HepG2 (cell line): Measurements from ENCODE around the gene CHST6. TPM values are rescaled to one million over a fixed set of nuclear protein-coding genes. Genes with fewer than 3 reads are reported as not detected.

ENCODE experiments used
- ATF1 ChIP-seq: IDR thresholded peaks from 2 replicates; pipeline ENCODE4 v1.6.1; 2016; ENCODE audit warnings: mild to moderate bottlenecking, control low read depth
- CCDC6 ChIP-seq: sonication (generic); formaldehyde crosslinking; IDR thresholded peaks from 2 replicates; pipeline ENCODE4 v1.8.1; 2022; ENCODE audit warnings: mild to moderate bottlenecking, missing genetic modification reagents, moderate library complexity
- CREB1 ChIP-seq, 2 experiments: fragments of 450-650 bp in 1 of 2; IDR thresholded peaks; 2 replicates each; pipeline ENCODE4 v1.6.1; 2016 to 2017; ENCODE audit warnings: control low read depth in 1 of 2, mild to moderate bottlenecking in 1 of 2, missing compliant biosample characterization in 1 of 2, missing genetic modification characterization in 1 of 2
- CSRNP2 ChIP-seq: sonication (generic); formaldehyde crosslinking; conservative IDR thresholded peaks from 2 replicates; pipeline ENCODE4 v1.8.0; 2022; ENCODE audit warnings: low read depth, missing genetic modification reagents
- GATAD1 ChIP-seq: IDR thresholded peaks from 2 replicates; pipeline ENCODE4 v1.6.1; 2016; ENCODE audit warnings: missing genetic modification reagents, missing compliant biosample characterization
- HBP1 ChIP-seq: IDR thresholded peaks from 2 replicates; pipeline ENCODE4 v1.6.1; 2016; ENCODE audit warnings: low read depth, control low read depth
- KAT8 ChIP-seq: IDR thresholded peaks from 2 replicates; pipeline ENCODE4 v1.6.1; 2016; ENCODE audit warnings: missing genetic modification reagents, missing compliant biosample characterization
- MED1 ChIP-seq: sonication (generic); formaldehyde crosslinking; IDR thresholded peaks from 2 replicates; pipeline ENCODE4 v1.4.0; 2020; ENCODE audit warnings: missing genetic modification reagents
- MEF2D ChIP-seq: sonication (generic); formaldehyde crosslinking; IDR thresholded peaks from 2 replicates; pipeline ENCODE4 v1.5.1; 2020; ENCODE audit warnings: mild to moderate bottlenecking, missing genetic modification reagents
- MTF1 ChIP-seq: sonication (generic); formaldehyde crosslinking; IDR thresholded peaks from 2 replicates; pipeline ENCODE4 v1.5.0; 2020; ENCODE audit warnings: missing genetic modification reagents
- SIN3B ChIP-seq: fragments of 150-350 bp; IDR thresholded peaks from 2 replicates; pipeline ENCODE4 v1.6.1; 2014; ENCODE audit warnings: low read length
- SOX5 ChIP-seq: IDR thresholded peaks from 2 replicates; pipeline ENCODE4 v1.6.1; 2016; ENCODE audit warnings: borderline replicate concordance
- SPEN ChIP-seq: sonication (generic); formaldehyde crosslinking; IDR thresholded peaks from 2 replicates; pipeline ENCODE4 v1.5.1; 2020; ENCODE audit warnings: low read depth, mild to moderate bottlenecking, missing genetic modification reagents
- SRSF4 ChIP-seq: fragments of 200-400 bp; formaldehyde crosslinking; IDR thresholded peaks from one replicate; pipeline ENCODE4 v1.6.1; 2018; ENCODE audit warnings: mild to moderate bottlenecking, low read depth, low read length, moderate library complexity; ENCODE audit not compliant: poor library complexity, severe bottlenecking
- WIZ ChIP-seq: sonication (generic); formaldehyde crosslinking; IDR thresholded peaks from 2 replicates; pipeline ENCODE4 v1.5.1; 2020; ENCODE audit warnings: mild to moderate bottlenecking, missing genetic modification reagents
- YEATS2 ChIP-seq: sonication (generic); formaldehyde crosslinking; IDR thresholded peaks from 2 replicates; pipeline ENCODE4 v1.4.0; 2020; ENCODE audit warnings: missing genetic modification reagents, borderline replicate concordance
- YEATS4 ChIP-seq: sonication (generic); formaldehyde crosslinking; IDR thresholded peaks from 2 replicates; pipeline ENCODE4 v1.4.0; 2020; ENCODE audit warnings: missing genetic modification reagents, borderline replicate concordance
- ZBTB1 ChIP-seq: sonication (generic); formaldehyde crosslinking; IDR thresholded peaks from 2 replicates; pipeline ENCODE4 v1.4.0; 2020; ENCODE audit warnings: missing genetic modification reagents, borderline replicate concordance
- ZFP36L1 ChIP-seq: sonication (generic); formaldehyde crosslinking; IDR thresholded peaks from 2 replicates; pipeline ENCODE4 v1.8.0; 2022; ENCODE audit warnings: mild to moderate bottlenecking, missing genetic modification reagents, moderate library complexity
- ZNF18 ChIP-seq: sonication (generic); formaldehyde crosslinking; IDR thresholded peaks from 2 replicates; pipeline ENCODE4 v1.8.0; 2022; ENCODE audit warnings: mild to moderate bottlenecking, missing genetic modification reagents; ENCODE audit not compliant: insufficient replicate concordance
- ZNF354B ChIP-seq: sonication (generic); formaldehyde crosslinking; IDR thresholded peaks from 2 replicates; pipeline ENCODE4 v1.8.0; 2022; ENCODE audit warnings: mild to moderate bottlenecking, missing genetic modification reagents
- ZNF441 ChIP-seq: sonication (generic); formaldehyde crosslinking; IDR thresholded peaks from 2 replicates; pipeline ENCODE4 v1.7.0; 2021; ENCODE audit warnings: missing genetic modification reagents, borderline replicate concordance
- ZNF446 ChIP-seq: sonication (generic); formaldehyde crosslinking; IDR thresholded peaks from 2 replicates; pipeline ENCODE4 v1.5.0; 2020; ENCODE audit warnings: mild to moderate bottlenecking, missing genetic modification reagents
- ZNF629 ChIP-seq: sonication (generic); formaldehyde crosslinking; conservative IDR thresholded peaks from 2 replicates; pipeline ENCODE4 v1.5.0; 2020; ENCODE audit warnings: missing genetic modification reagents
- ZNF83 ChIP-seq: sonication (generic); formaldehyde crosslinking; IDR thresholded peaks from 2 replicates; pipeline ENCODE4 v1.4.0; 2020; ENCODE audit warnings: missing genetic modification reagents, mild to moderate bottlenecking, borderline replicate concordance
- ZSCAN5A ChIP-seq: sonication (generic); formaldehyde crosslinking; IDR thresholded peaks from 2 replicates; pipeline ENCODE4 v1.8.0; 2022; ENCODE audit warnings: mild to moderate bottlenecking, missing genetic modification reagents, borderline replicate concordance
- polyA plus RNA-seq, 8 experiments: library from polyadenylated mRNA; depleted of rRNA in 3 of 8; stranded (reverse) in 7 of 8; unstranded in 1 of 8; fragments of >200 nt; fragmentation: Illumina TruSeq in 4 of 8; extraction: Trizol in 4 of 8; gene quantifications; 2 replicates each; pipeline versions ENCODE4 v1.2.1 to v1.2.3, GENCODE V29; 2011 to 2016; ENCODE audit warnings: low read depth in 4 of 8, missing spikeins in 1 of 8, mixed read lengths in 1 of 8; ENCODE audit not compliant: insufficient read depth in 1 of 8
- total RNA-seq, 5 experiments: library from RNA; depleted of rRNA; stranded (reverse); fragments of >200 nt; fragmentation: Illumina TruSeq; extraction: Trizol; gene quantifications; 2 replicates each; pipeline ENCODE4 v1.2.3, GENCODE V29; 2016; ENCODE audit warnings: low read depth in 1 of 5

Gene CHST6
- total and polyA plus RNA-seq, 2 of the 13 experiments (the other 11 are each of a cell fraction or from before 2014, with no cell fraction given) = 0.18 to 0.91 TPM

- TF ChIP-seq ZNF18 = no peak
- no peak for TF ChIP-seq WIZ
- TF ChIP-seq ZSCAN5A (CRISPR knock-in tag) = peak; percentile 63; the same call in 1 of the 2 replicates
- no peak for TF ChIP-seq CSRNP2 (CRISPR knock-in tag)
- 0 out of 2 replicates have a peak, but pooled peaks have one; percentile 34 for TF ChIP-seq GATAD1 (CRISPR knock-in tag)
- TF ChIP-seq ZNF354B (CRISPR knock-in tag) = no peak
- no peak for TF ChIP-seq ZBTB1
- 0 out of 2 replicates have a peak, but pooled peaks have one; percentile 15 for TF ChIP-seq ZNF629 (CRISPR knock-in tag)
- TF ChIP-seq CCDC6 (CRISPR knock-in tag) = 0 out of 2 replicates have a peak, but pooled peaks have one; percentile 18
- no peak for TF ChIP-seq YEATS4
- no peak for TF ChIP-seq MTF1 (CRISPR knock-in tag)
- 0 out of 2 replicates have a peak, but pooled peaks have one; percentile 46 for TF ChIP-seq ZNF441
- no peak for TF ChIP-seq ZNF446 (CRISPR knock-in tag)
- TF ChIP-seq YEATS2 (CRISPR knock-in tag) = peak; percentile 58; the same call in 1 of the 2 replicates
- no peak for TF ChIP-seq ZNF83 (CRISPR knock-in tag)
- peak; percentile 63 for TF ChIP-seq MED1 (CRISPR knock-in tag)
- TF ChIP-seq MEF2D (CRISPR knock-in tag) = no peak
- TF ChIP-seq CREB1 (IDR thresholded peaks at IDR 0.05) = no peak
- TF ChIP-seq CREB1 (CRISPR knock-in tag; IDR thresholded peaks at IDR 0.05) = peak; percentile 68; the same call in 1 of the 2 replicates
- no peak for TF ChIP-seq ZFP36L1
- peak; percentile 79 for TF ChIP-seq KAT8 (CRISPR knock-in tag)
- no peak for TF ChIP-seq SRSF4
- TF ChIP-seq ATF1 (CRISPR knock-in tag) = 0 out of 2 replicates have a peak, but pooled peaks have one; percentile 18
- TF ChIP-seq SOX5 (CRISPR knock-in tag) = peak; percentile 30; the same call in 1 of the 2 replicates
- no peak for TF ChIP-seq SIN3B
- no peak for TF ChIP-seq SPEN (CRISPR knock-in tag)
- no peak for TF ChIP-seq HBP1 (CRISPR knock-in tag)
Observed at GRCh38 chr16:75506574-75506973, 11.3 kb upstream of the CHST6 start (continued).
